ENCODE data around the gene ACVR1.

DNA sequence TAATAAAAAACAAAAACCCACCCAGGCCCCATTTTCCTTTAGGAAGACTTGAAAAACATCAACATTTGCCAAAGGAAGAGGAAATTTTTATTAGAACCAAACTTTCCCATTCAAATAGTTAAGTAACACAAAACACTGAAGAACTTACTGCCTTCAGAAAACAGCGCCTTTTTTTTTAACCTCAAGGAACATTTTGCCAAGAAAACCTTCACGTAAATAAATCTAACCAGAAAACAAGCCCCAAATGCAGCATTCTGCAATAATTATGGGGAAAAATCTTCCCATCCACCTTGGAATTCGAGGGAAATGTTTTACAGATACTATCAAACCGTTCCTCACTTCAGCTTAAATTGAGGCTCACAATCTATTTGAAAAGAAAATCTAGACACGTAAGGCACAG, 56.4 kb downstream of the ACVR1 start:
- TF ChIP-seq, protein P1, sequence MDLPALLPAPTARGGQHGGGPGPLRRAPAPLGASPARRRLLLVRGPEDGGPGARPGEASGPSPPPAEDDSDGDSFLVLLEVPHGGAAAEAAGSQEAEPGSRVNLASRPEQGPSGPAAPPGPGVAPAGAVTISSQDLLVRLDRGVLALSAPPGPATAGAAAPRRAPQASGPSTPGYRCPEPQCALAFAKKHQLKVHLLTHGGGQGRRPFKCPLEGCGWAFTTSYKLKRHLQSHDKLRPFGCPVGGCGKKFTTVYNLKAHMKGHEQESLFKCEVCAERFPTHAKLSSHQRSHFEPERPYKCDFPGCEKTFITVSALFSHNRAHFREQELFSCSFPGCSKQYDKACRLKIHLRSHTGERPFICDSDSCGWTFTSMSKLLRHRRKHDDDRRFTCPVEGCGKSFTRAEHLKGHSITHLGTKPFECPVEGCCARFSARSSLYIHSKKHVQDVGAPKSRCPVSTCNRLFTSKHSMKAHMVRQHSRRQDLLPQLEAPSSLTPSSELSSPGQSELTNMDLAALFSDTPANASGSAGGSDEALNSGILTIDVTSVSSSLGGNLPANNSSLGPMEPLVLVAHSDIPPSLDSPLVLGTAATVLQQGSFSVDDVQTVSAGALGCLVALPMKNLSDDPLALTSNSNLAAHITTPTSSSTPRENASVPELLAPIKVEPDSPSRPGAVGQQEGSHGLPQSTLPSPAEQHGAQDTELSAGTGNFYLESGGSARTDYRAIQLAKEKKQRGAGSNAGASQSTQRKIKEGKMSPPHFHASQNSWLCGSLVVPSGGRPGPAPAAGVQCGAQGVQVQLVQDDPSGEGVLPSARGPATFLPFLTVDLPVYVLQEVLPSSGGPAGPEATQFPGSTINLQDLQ (CRISPR knock-in tag; IDR thresholded peaks at IDR 0.05), result no peak
- TF ChIP-seq IRF2 (CRISPR knock-in tag; IDR thresholded peaks at IDR 0.05) (no peak), CAMTA2 (CRISPR knock-in tag; IDR thresholded peaks at IDR 0.05; ENCODE audit: borderline replicate concordance) (no peak), RXRA (CRISPR knock-in tag; IDR thresholded peaks at IDR 0.05) (no peak), KAT2B (IDR thresholded peaks at IDR 0.05; ENCODE audit: borderline replicate concordance, low read depth, low read length) (no peak), GABPA (IDR thresholded peaks at IDR 0.05; ENCODE audit: low read depth, low read length) (no peak), GABPA (CRISPR knock-in tag; IDR thresholded peaks at IDR 0.05; ENCODE audit: low read depth) (no peak), ZNF558 (CRISPR knock-in tag; IDR thresholded peaks at IDR 0.05; ENCODE audit: borderline replicate concordance) (no peak), SALL2 (CRISPR knock-in tag; IDR thresholded peaks at IDR 0.05) (no peak)
- TF ChIP-seq, protein P2, sequence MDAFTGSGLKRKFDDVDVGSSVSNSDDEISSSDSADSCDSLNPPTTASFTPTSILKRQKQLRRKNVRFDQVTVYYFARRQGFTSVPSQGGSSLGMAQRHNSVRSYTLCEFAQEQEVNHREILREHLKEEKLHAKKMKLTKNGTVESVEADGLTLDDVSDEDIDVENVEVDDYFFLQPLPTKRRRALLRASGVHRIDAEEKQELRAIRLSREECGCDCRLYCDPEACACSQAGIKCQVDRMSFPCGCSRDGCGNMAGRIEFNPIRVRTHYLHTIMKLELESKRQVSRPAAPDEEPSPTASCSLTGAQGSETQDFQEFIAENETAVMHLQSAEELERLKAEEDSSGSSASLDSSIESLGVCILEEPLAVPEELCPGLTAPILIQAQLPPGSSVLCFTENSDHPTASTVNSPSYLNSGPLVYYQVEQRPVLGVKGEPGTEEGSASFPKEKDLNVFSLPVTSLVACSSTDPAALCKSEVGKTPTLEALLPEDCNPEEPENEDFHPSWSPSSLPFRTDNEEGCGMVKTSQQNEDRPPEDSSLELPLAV (CRISPR knock-in tag; conservative IDR thresholded peaks at IDR 0.05; ENCODE audit: low read depth), result no peak
